GM18951 (cell line): ENCODE results near the gene GNPTAB.

ENCODE experiments used
- POLR2A ChIP-seq: IDR thresholded peaks from 4 replicates; pipeline ENCODE4 v1.6.1; 2011; ENCODE audit warnings: mild to moderate bottlenecking; ENCODE audit not compliant: insufficient read length, insufficient read depth; ENCODE audit errors: extremely low read depth
- in situ Hi-C: fragments of 300-500 bp; cut with MboI; formaldehyde crosslinking; loops from one replicate; pipeline ENCODE4 v1.12.0; 2022; ENCODE audit warnings: low sequenced_read_pairs, mixed read lengths, inconsistent platforms; ENCODE audit not compliant: unreplicated experiment

GNPTAB gene

GRCh38 chr12:101763246-101763931 lies 67.4 kb downstream of the GNPTAB start:
- in situ Hi-C loops: loop anchor here (10.0 kb wide), 1 partner anchor 349 kb away; no protein-coding TSS in a partner anchor
- no peak for TF ChIP-seq POLR2A

GRCh38 chr12:101761781-101762180 lies 69.0 kb downstream of the GNPTAB start:
- no peak for TF ChIP-seq POLR2A
- in situ Hi-C loops: loop anchor here (10.0 kb wide), 1 partner anchor 347 kb away; no protein-coding TSS in a partner anchor

- TF ChIP-seq POLR2A: no peak
Observed at GRCh38 chr12:101761350-101761749, 69.4 kb downstream of the GNPTAB start.

GRCh38 chr12:101759396-101760047 lies 71.2 kb downstream of the GNPTAB start:
- in situ Hi-C loops: loop anchor here (10.0 kb wide), 1 partner anchor 345 kb away; no protein-coding TSS in a partner anchor
- no peak for TF ChIP-seq POLR2A

More at GRCh38 chr12:101761350-101761749, 69.4 kb downstream of the GNPTAB start:
- in situ Hi-C loops: loop anchor here (10.0 kb wide), 1 partner anchor 347 kb away; no protein-coding TSS in a partner anchor

- in situ Hi-C loops: no loop called here
- TF ChIP-seq POLR2A: no peak
Observed at GRCh38 chr12:101750152-101750551, 80.6 kb downstream of the GNPTAB start.

GRCh38 chr12:101749657-101750056 lies 81.1 kb downstream of the GNPTAB start:
- no peak for TF ChIP-seq POLR2A
- in situ Hi-C loops: no loop called here

GRCh38 chr12:101748907-101749306 lies 81.9 kb downstream of the GNPTAB start:
- in situ Hi-C loops: no loop called here
- no peak for TF ChIP-seq POLR2A

- no peak for TF ChIP-seq POLR2A
- in situ Hi-C loops: no loop called here
Observed at GRCh38 chr12:101747697-101748096, 83.1 kb downstream of the GNPTAB start.

GRCh38 chr12:101746661-101747060 lies 84.1 kb downstream of the GNPTAB start:
- in situ Hi-C loops: no loop called here
- TF ChIP-seq POLR2A: no peak

GRCh38 chr12:101746196-101746595 lies 84.6 kb downstream of the GNPTAB start:
- in situ Hi-C loops: no loop called here
- no peak for TF ChIP-seq POLR2A

- in situ Hi-C loops: no loop called here
- TF ChIP-seq POLR2A: no peak
Observed at GRCh38 chr12:101745481-101745880, 85.3 kb downstream of the GNPTAB start.

GRCh38 chr12:101743724-101744472 lies 86.9 kb downstream of the GNPTAB start:
- TF ChIP-seq POLR2A: no peak
- in situ Hi-C loops: no loop called here

- no peak for TF ChIP-seq POLR2A
- in situ Hi-C loops: no loop called here
Observed at GRCh38 chr12:101743242-101743641, 87.5 kb downstream of the GNPTAB start.
